ENCODE measurements around the gene TRIM58. TPM values are rescaled to one million over a fixed set of nuclear protein-coding genes. Genes with fewer than 3 reads are reported as not detected.

TRIM58 gene
- total and polyA plus RNA-seq, 8 donors = 1.6 to 4.8 (median 3.8) TPM

DNA sequence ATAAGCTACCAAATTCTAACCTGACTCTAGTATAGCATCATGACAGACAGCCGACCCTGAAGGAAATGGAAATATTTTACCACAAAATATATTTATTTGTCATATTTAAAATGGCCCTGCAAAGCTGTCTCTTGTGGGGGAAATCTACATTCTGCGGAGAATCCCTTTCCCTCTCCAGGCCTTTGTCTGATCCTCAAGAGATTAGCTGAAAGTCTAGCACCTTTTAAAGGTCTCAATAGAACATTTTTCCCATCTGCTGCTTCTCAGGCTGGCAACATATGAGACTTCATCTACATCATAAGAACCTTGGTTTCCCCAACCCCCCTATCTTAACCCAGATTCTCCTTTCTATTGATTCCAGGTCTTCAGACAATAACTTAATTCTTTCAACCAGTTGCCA lies 13.6 kb upstream of the TRIM58 start:
- Histone ChIP-seq H3K4me3 (no peak overlapping the region), H3K4me1 (no peaks in the 10 kb centered on the region), H3K27me3 (no peaks in the 10 kb centered on the region), H3K27ac (no peak overlapping the region), H3K9me3 (no peaks in the 10 kb centered on the region), H3K36me3 (no peaks in the 10 kb centered on the region)
- TF ChIP-seq, protein P1, sequence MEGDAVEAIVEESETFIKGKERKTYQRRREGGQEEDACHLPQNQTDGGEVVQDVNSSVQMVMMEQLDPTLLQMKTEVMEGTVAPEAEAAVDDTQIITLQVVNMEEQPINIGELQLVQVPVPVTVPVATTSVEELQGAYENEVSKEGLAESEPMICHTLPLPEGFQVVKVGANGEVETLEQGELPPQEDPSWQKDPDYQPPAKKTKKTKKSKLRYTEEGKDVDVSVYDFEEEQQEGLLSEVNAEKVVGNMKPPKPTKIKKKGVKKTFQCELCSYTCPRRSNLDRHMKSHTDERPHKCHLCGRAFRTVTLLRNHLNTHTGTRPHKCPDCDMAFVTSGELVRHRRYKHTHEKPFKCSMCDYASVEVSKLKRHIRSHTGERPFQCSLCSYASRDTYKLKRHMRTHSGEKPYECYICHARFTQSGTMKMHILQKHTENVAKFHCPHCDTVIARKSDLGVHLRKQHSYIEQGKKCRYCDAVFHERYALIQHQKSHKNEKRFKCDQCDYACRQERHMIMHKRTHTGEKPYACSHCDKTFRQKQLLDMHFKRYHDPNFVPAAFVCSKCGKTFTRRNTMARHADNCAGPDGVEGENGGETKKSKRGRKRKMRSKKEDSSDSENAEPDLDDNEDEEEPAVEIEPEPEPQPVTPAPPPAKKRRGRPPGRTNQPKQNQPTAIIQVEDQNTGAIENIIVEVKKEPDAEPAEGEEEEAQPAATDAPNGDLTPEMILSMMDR (IDR thresholded peaks at IDR 0.05) = no peak
- ATAC-seq (no peak), DNase-seq (no peak)
- intact Hi-C loops (cut with DNase I) = no loop called here

GRCh38 chr1:247845011-247845692 lies 11.8 kb upstream of the TRIM58 start:
- Histone ChIP-seq H3K27me3 (no peaks in the 10 kb centered on the region), H3K9me3 (no peaks in the 10 kb centered on the region), H3K36me3 (no peaks in the 10 kb centered on the region), H3K27ac (no peak overlapping the region), H3K4me3 (no peak overlapping the region), H3K4me1 (no peaks in the 10 kb centered on the region)
- ATAC-seq = no peak
- TF ChIP-seq, protein P1 (IDR thresholded peaks at IDR 0.05) = no peak
- no peak for DNase-seq
- intact Hi-C loops (cut with DNase I) = no loop called here

DNA sequence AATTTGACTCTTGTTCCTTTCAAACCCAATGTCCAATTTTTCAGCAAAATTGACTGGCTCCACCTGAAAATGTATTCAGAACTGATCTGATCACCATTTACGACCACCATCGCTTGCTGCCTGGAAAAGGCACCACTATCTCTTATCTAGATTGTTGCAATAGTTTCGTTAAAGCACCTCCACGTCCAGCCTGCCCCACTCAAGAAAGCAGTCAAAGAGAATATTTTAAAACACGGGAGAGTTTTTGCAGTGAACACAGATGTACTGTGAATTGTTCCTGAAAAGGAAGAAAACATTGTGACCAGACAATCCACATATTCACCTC lies 11.3 kb upstream of the TRIM58 start:
- ATAC-seq = no peak

DNA sequence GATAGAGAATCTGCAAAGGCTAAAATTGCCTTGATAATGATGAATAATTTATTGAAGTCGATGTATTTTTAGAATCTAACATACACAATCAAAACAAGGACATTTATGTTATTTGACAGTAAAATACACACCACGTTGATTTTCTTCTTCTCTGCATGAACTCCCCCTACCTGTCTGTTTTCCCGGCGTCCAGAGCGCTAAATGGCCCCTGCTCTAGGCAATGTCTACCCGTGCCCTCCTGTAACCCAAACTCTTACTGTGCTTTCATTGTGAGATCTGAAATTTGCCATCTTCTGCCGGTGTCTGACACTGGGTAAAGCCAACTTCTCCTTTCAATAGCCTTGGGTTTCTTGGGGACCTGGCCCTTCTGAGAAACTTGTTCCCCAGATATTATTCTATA lies 8.6 kb upstream of the TRIM58 start:
- intact Hi-C loops (cut with DNase I) = no loop called here
- ATAC-seq = no peak

More for the DNA sequence above, 11.3 kb upstream of the TRIM58 start:
- H3K4me1 ChIP-seq = no peaks in the 10 kb centered on the region
- H3K27me3 ChIP-seq = no peaks in the 10 kb centered on the region
- DNase-seq = no peak
- H3K27ac ChIP-seq = no peak overlapping the region
- H3K4me3 ChIP-seq = no peak overlapping the region
- intact Hi-C loops (cut with DNase I) = no loop called here
- no peaks in the 10 kb centered on the region for H3K36me3 ChIP-seq
- TF ChIP-seq, protein P1 (IDR thresholded peaks at IDR 0.05) = no peak
- no peaks in the 10 kb centered on the region for H3K9me3 ChIP-seq

GRCh38 chr1:247849616-247850015 lies 7.4 kb upstream of the TRIM58 start:
- no peak overlapping the region for H3K27ac ChIP-seq
- no peaks in the 10 kb centered on the region for H3K36me3 ChIP-seq
- no peak for DNase-seq
- H3K9me3 ChIP-seq = no peaks in the 10 kb centered on the region
- TF ChIP-seq, protein P1 (IDR thresholded peaks at IDR 0.05) = no peak
- no peaks in the 10 kb centered on the region for H3K4me1 ChIP-seq
- ATAC-seq = no peak
- intact Hi-C loops (cut with DNase I) = no loop called here
- no peaks in the 10 kb centered on the region for H3K27me3 ChIP-seq
- H3K4me3 ChIP-seq = no peak overlapping the region

More for the DNA sequence above, 8.6 kb upstream of the TRIM58 start:
- Histone ChIP-seq H3K27me3 (no peaks in the 10 kb centered on the region), H3K27ac (no peak overlapping the region), H3K4me3 (no peak overlapping the region), H3K4me1 (no peaks in the 10 kb centered on the region), H3K9me3 (no peaks in the 10 kb centered on the region), H3K36me3 (no peaks in the 10 kb centered on the region)
- DNase-seq = no peak
- TF ChIP-seq, protein P1 (IDR thresholded peaks at IDR 0.05) = no peak

Data from left lung (tissue), 10 donors.